GM18498 (cell line): ENCODE results near the gene MANF.
"Not testable (repeated sequence)": the region's sequence is repeated elsewhere in the genome, so short reads cannot be mapped to it uniquely, and the experiment has no call there.

Experiments
- ATAC-seq: cut with Tn5 transposase; IDR thresholded peaks from one replicate; pipeline ENCODE4 v1.9.1; 2021; ENCODE audit warnings: mild to moderate bottlenecking, moderate library complexity; ENCODE audit not compliant: unreplicated experiment

Gene MANF

GRCh38 chr3:51384726-51385473, at the start of gene MANF:
Gene MANF (plus strand): TSS chr3:51385291. CDS start chr3:51385343, 52 bp downstream.
- ATAC-seq, result peak; percentile 95

GRCh38 chr3:51336261-51336660, 48.8 kb upstream of the MANF start:
- no peak for ATAC-seq

DNA sequence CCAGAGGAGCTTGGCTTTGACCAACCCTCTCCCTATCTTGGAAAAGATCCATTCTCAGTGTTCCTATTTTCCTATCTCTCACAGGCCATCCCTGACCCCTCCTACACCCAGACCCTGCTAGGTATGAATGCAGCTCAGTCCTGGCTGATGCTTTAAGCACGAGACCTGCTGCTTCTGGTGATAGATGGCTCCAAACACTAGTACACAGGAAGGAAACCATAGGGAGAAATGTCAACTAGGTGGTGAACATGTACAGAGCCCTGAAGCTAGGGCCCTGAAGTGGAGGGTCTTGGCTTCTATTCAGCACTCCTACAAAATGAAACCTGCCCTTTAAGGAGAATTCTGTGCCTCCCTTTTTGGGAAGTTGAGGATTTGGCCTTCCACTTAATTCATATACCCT, 47.4 kb upstream of the MANF start:
- no peak for ATAC-seq

- no peak for ATAC-seq
These were observed 46.5 kb upstream of the MANF start for GRCh38 chr3:51338632-51339031.

DNA sequence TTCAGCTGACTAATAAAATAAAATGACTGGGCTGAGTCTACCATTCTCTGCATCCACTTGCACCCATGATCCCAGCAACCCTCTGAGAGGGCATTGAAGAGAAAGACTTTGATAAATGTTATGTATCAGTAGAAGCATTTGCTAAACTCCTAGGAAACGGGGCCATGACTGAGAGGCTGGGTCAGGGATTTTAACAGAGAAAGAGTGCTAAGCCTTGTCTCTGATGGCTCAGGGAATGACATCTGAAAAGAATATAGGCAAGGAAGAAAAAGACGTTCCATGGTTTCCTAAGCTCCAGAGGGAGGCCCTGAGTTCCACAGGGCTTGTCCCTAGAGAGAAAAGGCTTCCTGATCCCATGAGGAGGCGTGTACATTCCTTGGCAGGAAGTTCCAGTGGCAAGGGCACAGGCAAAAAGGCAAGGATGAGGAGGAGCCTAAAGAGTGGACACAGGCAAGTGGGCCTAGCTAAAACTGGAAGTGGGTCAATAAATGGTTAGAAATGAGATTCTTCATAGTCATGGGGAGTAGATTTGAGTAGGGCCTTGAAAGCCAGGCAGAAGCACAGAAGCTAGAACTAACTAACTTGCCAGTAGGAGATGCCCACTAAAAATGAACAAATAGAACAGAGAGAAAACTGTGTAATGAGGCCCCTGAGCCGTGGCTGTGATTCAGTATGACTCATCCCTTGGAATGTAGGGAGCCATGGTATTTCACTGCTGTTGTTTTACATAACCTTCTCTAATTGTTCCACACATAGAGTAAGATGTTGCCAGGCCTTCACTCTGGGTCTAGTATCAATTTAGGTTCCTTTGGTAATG, 44.9 kb upstream of the MANF start:
- ATAC-seq, result no peak

DNA sequence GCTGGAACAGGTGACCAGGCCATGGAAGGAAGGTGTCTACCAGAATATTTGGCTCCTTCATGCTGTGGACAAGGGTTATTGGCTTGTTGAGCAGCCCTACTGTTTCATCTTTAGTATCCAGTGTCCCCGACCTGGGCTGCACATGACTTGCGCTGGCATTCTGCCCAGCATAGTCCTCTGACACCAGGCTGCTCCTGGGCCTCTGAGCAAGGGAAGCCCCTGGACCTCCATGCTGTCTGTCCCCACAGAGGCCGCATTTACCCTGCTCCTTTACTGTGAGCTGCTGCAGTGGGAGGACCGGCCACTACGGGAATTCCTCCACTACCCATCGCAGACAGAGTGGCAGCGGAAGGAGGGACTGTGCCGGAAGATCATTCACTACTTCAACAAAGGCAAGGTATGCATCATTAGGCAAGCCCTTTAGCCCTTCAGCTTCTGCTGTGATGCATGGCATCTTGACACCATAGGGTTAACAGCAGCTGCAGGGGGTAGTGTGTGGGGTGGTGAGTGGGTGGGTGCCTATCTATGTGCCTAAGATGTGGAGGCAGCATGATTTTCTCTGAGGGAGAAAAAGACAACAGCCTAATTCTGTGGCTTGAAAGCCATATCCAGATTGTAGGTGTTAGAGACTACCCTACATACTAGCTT, 44.0 kb upstream of the MANF start:
- no peak for ATAC-seq

- no peak for ATAC-seq
These were observed 41.0 kb upstream of the MANF start for GRCh38 chr3:51343918-51344687.

- ATAC-seq, result no peak
These were observed 34.3 kb upstream of the MANF start for GRCh38 chr3:51350751-51351150.

GRCh38 chr3:51353131-51353530, 32.0 kb upstream of the MANF start:
- no peak for ATAC-seq

GRCh38 chr3:51353691-51354090, 31.4 kb upstream of the MANF start:
- ATAC-seq, result no peak

DNA sequence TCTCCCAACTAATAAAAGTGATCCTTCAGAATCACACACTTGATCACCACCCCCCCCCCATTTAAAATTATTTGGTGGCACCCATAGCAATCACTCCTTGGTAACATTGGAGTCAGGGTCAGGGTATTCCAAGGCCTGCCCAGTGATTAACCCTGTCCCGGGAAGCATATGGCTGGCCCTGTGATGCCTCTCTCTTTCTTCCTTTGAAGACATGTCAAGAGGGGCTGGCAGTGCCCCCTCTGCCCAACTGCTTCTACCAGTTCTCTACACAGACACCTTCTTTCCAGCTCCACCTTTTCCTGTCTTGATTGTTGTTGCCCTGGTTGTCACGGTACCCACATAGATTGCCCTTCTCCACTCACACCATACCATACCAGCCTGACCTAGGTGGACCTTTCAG, 30.9 kb upstream of the MANF start:
- ATAC-seq, result no peak

DNA sequence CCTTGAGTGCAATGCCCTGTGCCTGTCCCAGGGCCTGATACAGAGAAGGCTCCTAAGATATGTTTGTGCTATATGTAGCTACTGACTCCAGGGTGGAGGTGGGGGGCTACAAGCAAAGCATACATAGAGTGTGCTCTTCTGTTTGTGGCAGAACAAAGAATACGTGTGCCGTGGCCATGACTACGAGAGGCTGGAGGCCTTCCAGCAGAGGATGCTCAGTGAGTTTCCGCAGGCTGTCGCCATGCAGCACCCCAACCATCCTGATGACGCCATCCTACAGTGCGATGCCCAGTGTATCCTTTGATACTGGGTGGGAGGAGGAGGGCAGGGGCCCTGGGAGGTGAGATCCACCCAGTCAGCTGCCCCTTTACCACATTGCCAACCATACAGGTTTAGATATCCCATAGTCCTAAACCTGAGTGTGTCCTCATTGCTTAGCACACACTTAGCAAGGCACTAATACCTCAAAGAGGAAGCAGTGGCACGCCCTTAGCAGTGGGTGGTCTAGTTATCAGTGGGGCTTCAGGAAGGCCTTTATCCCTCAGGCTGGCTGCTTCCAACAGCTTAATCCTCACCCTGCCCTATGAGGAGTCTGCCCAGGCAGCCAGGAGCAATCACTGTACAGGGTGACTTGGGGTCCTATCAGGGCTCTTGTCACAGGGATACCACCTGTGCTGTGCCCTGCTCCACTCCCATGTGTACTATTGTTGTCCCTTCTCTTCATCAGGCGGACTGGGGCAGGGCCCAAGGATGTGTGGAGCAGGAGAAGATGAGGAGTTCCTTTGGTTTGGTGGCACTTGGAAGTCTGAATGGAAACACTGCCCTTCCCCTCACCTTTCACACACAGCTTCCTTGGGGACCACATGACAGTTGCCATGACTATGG, 30.1 kb upstream of the MANF start:
- no peak for ATAC-seq

GRCh38 chr3:51355891-51356578, 29.1 kb upstream of the MANF start:
- ATAC-seq, result no peak

- no peak for ATAC-seq
These were observed 27.2 kb upstream of the MANF start for GRCh38 chr3:51357856-51358255.

DNA sequence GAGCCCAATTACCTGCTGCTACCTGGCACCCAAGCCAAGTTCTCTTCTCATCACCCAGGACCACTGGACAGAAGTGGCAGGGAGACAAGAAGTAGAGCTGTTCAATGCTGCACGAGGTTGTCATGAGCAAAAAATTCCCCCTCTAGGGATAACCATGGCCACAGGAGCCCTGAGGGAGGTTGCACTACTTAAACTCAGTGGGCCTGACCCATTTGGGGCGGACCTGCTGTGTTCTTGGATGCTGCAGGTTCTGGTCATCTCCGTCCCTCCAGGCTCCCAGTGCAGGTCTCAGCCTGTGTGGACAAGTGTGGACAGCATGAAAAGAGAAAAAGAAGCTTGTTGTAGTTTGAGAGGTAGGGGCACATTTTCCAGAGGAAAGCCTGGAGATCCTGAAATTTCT, 26.1 kb upstream of the MANF start:
- no peak for ATAC-seq

DNA sequence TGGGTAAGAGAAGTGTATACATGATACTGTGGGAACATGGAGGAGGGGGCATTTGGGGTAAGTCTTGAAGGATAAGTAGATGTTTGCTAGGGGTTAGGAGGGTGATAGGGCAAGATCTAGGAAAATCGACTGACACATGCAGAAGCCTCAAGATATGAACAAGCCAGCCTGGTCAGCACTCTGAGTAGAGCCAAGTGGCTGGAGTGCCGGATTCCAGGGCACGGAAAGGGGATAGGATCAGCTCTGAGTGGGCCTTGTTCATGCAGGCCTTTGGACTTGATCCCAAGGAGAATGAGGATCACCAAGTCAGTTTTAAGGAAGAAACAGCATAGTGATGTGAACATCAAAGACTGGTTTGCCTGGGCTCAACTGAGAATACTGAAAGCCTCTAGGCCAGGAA, 24.3 kb upstream of the MANF start:
- ATAC-seq, result no peak

DNA sequence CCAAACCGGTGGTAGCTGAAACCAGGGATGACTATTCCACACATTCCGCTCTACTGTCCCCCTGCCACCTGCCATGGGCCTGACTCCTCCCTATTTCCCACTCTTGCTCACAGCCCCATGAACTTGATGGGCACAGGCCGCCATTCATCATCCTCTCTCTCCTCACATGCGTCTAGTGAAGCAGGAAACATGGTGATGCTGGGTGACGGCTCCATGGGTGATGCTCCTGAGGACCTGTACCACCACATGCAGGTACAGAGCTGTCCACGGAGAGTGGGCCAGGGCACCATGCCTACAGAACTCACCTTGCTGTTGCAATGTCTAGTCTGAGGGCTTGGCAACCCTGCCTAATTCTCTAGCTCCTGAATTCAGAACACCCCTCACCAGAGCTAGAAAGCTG, 23.3 kb upstream of the MANF start:
- no peak for ATAC-seq

- no peak for ATAC-seq
These were observed 22.6 kb upstream of the MANF start for GRCh38 chr3:51362476-51362875.

GRCh38 chr3:51368276-51368675, 16.8 kb upstream of the MANF start:
- ATAC-seq, result not testable (repeated sequence)
